Activated CD8-positive, alpha-beta memory T cell treated with anti-CD3 and anti-CD28 coated beads, Interleukin-2, amount 10 ng/mL, durations not matched to agents 7 days and 5 days (primary cell): ENCODE data around the gene CXXC5. TPM values are rescaled to one million over a fixed set of nuclear protein-coding genes. Genes with fewer than 3 reads are reported as not detected.
A peak's percentile ranks its signal among the peaks of the same experiment; 100 is the strongest.

Experiments used
- ATAC-seq: fragments of 150-1000 bp; cut with Tn5 transposase; one replicate; pipeline ENCODE4 v1.10.0; 2021; ENCODE audit warnings: moderate library complexity
- CTCF ChIA-PET: fragments of 350-600 bp; sonication (Branson Sonifier 250); formaldehyde crosslinking; loops from one replicate; lab custom pipeline; 2021; ENCODE audit warnings: antibody characterized with exemption; lab: Charles Lee
- DNase-seq: peaks from one replicate; pipeline ENCODE4 v3.0.0-alpha.2; 2020
- H3K27ac Mint-ChIP-seq: one replicate; pipeline ENCODE4 v1.8.0; 2021; ENCODE audit warnings: mild to moderate bottlenecking, mixed read lengths
- H3K27me3 Mint-ChIP-seq: one replicate; pipeline ENCODE4 v1.8.0; 2021; ENCODE audit warnings: mixed read lengths
- H3K36me3 Mint-ChIP-seq: one replicate; pipeline ENCODE4 v1.8.0; 2021; ENCODE audit warnings: mild to moderate bottlenecking, mixed read lengths
- H3K4me1 Mint-ChIP-seq: one replicate; pipeline ENCODE4 v1.8.0; 2021; ENCODE audit warnings: mixed read lengths
- H3K4me3 Mint-ChIP-seq: one replicate; pipeline ENCODE4 v1.8.0; 2021; ENCODE audit warnings: mild to moderate bottlenecking, moderate library complexity, mixed read lengths
- H3K9me3 Mint-ChIP-seq: one replicate; pipeline ENCODE4 v1.8.0; 2022; ENCODE audit warnings: low read depth, mixed read lengths
- total RNA-seq, 2 experiments: library from RNA; stranded (reverse); gene quantifications; one replicate each; pipeline ENCODE4 v1.2.3, GENCODE V29; 2021

Gene CXXC5
- total RNA-seq, 2 experiments from 2014 or later: 1.8 to 4.1 TPM

DNA sequence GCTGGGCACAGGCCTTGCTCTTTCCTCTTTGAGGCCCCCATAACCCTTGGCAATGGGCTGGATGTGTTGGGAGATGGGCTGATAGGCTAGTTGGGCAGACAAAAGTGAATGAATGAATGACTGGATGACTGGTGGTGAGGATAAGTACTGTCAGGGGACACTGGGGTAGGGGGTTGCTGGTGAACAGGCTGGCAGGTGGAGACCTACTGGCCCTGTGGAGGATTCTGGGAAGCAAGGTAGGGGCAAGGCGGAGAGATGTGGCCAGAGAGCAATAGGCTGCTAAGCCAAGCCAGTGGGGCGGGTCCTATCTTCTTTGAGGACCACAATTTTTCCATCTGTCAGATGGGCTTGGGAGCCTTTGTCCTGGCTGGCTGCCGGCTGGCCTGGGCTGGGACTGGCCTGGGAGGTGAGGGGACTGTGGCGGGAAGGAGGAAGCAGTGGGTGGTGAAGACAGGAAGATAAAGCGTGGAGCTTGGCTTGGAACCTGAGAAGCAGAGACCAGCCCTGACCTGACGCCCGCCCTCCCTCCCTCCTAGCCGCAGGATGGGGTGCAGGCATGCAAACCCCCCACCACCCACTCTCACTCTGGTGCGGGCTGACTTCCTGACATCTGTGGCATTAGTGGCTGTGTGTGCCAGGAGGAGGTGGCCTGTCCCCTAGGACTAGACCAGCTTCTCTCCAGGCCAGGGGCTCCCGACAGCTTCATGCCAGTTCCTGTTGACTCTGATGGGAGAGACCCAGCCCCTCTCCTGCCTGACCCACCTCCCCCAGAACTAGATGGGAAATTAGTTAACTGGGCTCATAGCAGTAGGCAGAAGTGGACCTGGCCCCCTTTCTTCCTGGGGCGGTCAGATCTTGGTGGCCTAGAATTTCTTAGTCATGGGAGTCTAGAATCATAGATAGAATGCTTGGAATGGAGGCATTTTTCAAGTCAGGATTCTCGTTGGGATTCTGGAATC lies 9.5 kb downstream of the CXXC5 start:
- ATAC-seq (no peak), DNase-seq (no peak)
- Mint-ChIP-seq H3K9me3 (no peaks in the 10 kb centered on the region), H3K36me3 (no peaks in the 10 kb centered on the region), H3K27me3 (peaks cover 4% of the 10 kb centered on the region), H3K4me1 (peaks cover 19% of the 10 kb centered on the region), H3K27ac (no peak overlapping the region), H3K4me3 (no peak overlapping the region)
- CTCF ChIA-PET: interaction anchor here (0.7 to 2.2 kb wide), 4 partner anchors 13 to 33 kb away, joined by 3 to 6 read pairs (median 3); no protein-coding TSS in a partner anchor

GRCh38 chr5:139658501-139658927 lies 10.4 kb downstream of the CXXC5 start:
- ATAC-seq (no peak), DNase-seq (no peak)
- Mint-ChIP-seq H3K36me3 (no peaks in the 10 kb centered on the region), H3K27ac (no peak overlapping the region), H3K27me3 (no peaks in the 10 kb centered on the region), H3K4me1 (peaks cover 11% of the 10 kb centered on the region), H3K4me3 (no peak overlapping the region), H3K9me3 (no peaks in the 10 kb centered on the region)
- CTCF ChIA-PET: interaction anchor here (0.7 to 2.2 kb wide), 4 partner anchors 14 to 32 kb away, joined by 3 to 6 read pairs (median 3); no protein-coding TSS in a partner anchor

DNA sequence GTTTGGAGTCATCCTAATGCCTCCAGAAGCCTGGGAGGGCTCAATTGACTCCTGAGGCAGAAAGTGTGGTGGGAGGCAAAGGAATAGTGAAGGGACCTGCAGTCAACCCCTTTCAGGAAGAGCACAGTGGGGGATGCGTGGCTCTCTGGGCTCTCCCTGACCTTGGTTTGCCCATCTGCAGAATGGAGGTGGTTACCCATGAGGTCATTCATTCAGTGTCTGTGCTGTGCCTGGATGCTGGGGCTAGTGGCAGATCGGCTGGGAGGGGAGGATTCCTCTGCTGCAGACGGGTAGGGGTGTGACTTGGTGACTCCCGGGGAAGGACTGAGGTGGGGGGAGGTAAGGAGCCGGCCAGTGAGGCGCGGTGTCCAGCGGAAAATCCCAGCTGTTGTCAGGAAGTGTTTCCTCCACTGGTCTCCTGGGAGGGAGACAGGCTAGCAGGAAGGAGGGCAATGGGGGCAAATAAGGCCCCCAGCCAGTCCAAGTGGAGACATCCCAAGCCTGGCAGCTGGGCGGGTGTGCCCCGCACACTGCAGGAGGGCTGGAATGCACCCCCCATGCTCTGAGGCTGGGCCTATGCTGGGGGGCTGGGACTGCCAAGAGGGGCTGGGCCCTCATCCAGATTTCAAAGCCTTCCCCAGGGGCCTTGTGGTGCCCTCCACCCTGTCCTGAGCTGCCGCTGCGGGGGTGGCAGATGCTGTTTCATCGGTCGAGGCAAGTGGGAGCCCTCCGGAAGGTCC lies 10.9 kb downstream of the CXXC5 start:
- H3K9me3 Mint-ChIP-seq: no peaks in the 10 kb centered on the region
- no peaks in the 10 kb centered on the region for H3K27me3 Mint-ChIP-seq
- no peak overlapping the region for H3K27ac Mint-ChIP-seq
- H3K4me1 Mint-ChIP-seq: peaks cover 9% of the 10 kb centered on the region
- H3K36me3 Mint-ChIP-seq: no peaks in the 10 kb centered on the region
- no peak overlapping the region for H3K4me3 Mint-ChIP-seq
- no peak for ATAC-seq
- CTCF ChIA-PET: interaction anchor here (0.7 to 2.2 kb wide), 4 partner anchors 24 to 106 kb away, joined by 3 to 6 read pairs (median 4); no protein-coding TSS in a partner anchor
- no peak for DNase-seq

DNA sequence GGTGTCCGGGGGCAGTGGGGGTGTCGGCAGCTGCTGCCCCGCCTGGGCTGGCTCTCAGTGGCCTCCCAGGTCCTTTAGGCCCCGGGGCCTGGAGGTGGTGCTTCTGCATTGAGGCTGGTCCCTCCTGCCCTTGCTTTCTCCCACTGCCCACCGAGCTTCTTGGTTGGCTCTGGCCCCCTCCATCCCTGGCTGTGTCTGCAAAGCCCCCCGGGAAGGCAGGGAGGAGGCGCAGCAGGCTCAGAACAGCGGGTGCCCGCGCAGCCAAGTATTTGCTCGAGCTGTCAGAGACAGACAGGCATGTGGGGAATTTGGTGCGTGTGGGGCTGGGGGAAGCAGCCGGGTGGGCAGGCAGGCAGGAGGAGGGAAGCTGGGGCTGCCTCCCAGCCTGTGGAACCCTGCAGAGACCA lies 11.5 kb downstream of the CXXC5 start:
- DNase-seq: no peak
- Mint-ChIP-seq H3K4me3 (no peak overlapping the region), H3K36me3 (no peaks in the 10 kb centered on the region), H3K4me1 (peaks cover 15% of the 10 kb centered on the region), H3K27ac (no peak overlapping the region), H3K27me3 (no peaks in the 10 kb centered on the region), H3K9me3 (no peaks in the 10 kb centered on the region)
- ATAC-seq: no peak
- CTCF ChIA-PET: interaction anchor here (1.0 to 2.1 kb wide), 2 partner anchors 24 to 106 kb away, joined by 5 read pairs; no protein-coding TSS in a partner anchor

DNA sequence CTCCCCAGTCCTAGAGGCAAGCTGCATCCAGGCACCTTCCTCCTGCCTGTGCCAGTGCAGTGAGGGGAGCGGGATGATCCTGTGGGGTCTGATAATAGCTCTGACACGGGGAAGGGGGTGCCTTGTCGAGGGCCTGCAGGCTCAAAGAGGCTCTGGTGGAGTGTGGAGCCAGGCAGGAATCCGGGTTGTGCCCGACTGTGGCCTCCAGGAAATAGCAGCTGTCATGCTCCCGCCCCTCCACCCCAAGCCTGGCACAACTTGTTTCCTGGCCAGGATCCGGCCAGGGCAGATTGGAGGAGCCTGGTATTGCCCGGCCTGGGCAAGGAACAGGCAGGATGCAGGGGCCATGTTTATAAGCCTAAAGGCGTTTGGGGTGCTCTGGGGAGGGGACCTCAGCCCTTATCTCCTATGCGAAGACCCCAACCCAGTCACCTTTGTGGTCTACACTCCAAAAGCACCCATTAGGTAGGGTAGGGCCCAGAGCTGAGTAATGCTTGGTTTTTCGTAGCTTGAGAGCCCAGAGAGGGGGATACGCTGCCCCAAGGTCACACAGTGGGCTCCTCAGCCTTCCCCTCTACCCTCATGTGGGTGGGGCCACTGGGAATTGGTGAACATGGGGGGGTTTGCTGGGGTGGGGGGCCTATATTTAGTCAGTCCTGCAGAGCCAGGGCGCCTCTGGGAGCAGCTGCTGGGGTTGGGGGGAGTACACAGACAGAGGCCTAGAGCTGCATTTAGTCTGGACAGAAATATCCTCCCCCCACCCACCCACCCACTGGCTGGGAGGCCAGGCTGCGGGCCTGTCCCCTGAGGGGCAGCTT lies 12.2 kb downstream of the CXXC5 start:
- no peak overlapping the region for H3K27ac Mint-ChIP-seq
- no peak for ATAC-seq

DNA sequence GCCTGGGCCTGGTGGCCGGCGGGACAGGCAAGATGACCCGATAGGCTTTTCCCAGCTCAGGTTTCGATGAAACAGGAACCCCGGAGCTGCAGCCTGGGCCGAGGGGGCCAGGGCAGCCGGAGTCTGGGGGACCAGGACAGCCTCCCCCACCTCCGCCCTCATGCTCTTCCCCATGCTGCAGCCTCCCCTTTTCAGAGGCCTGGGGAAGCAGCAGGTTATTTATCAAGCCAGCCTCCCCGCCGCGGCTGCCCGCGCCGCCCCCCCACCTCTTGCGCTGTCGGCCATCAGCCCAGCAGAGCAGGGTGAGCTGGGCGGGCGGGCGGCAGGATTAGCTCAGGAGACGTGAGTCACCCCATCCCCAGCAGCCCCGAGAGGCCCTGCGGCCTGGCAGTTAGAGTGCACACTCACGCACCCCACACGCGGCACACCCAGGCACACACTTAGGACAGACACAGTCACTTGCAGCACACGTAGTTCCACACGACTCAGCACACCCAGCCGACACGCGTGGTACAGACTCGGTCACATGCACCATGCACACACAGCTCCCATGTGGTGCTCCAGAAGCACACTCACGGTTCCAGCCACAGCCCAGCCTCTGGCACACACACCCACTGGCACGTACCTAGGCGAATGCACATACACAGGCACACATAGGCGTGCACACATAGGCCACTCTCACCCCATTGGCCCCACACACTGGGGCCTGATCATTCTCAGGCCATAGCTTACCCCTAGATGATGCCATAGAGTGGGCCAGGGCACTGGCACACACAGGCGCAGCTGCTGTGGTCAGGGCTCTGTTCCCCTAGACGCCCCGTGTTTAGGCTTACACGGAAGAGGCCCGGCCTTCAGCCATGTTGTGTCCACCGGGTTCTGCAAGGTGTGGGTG lies 13.0 kb downstream of the CXXC5 start:
- H3K9me3 Mint-ChIP-seq: no peaks in the 10 kb centered on the region
- no peak overlapping the region for H3K27ac Mint-ChIP-seq
- H3K36me3 Mint-ChIP-seq: no peaks in the 10 kb centered on the region
- no peaks in the 10 kb centered on the region for H3K27me3 Mint-ChIP-seq
- peaks cover 15% of the 10 kb centered on the region for H3K4me1 Mint-ChIP-seq
- no peak overlapping the region for H3K4me3 Mint-ChIP-seq
- CTCF ChIA-PET: interaction anchor here (1.2 to 2.1 kb wide), 3 partner anchors 9 to 104 kb away, joined by 3 to 5 read pairs (median 3); no protein-coding TSS in a partner anchor
- DNase-seq (no peak), ATAC-seq (peak; percentile 43)

More for the DNA sequence above, 12.2 kb downstream of the CXXC5 start:
- no peak for DNase-seq
- Mint-ChIP-seq H3K4me1 (peaks cover 15% of the 10 kb centered on the region), H3K27me3 (no peaks in the 10 kb centered on the region), H3K4me3 (no peak overlapping the region), H3K9me3 (no peaks in the 10 kb centered on the region), H3K36me3 (no peaks in the 10 kb centered on the region)
- CTCF ChIA-PET: interaction anchor here (1.0 to 2.1 kb wide), 3 partner anchors 10 to 105 kb away, joined by 3 to 5 read pairs (median 5); no protein-coding TSS in a partner anchor

DNA sequence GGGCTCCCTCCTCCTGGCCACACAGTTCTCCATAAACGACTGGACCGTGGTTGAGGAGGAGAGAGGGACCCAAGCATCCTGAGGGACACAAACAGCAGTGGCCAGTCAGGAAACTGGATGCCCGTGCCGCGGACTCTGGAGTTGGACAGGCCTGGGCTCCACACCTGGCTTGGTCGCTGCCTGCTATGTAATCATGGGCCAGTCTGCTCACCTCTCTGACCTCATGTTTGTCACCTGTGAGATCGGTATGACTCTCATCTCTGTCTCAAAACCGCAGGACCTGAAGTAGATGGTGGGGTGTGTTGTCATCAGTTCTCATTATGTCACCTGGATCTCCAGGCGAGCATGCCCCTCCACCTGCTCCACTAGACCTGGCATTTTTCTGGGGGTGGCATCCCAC lies 14.5 kb downstream of the CXXC5 start:
- H3K4me1 Mint-ChIP-seq: peaks cover 24% of the 10 kb centered on the region
- no peaks in the 10 kb centered on the region for H3K9me3 Mint-ChIP-seq
- H3K36me3 Mint-ChIP-seq: no peaks in the 10 kb centered on the region
- DNase-seq (no peak), ATAC-seq (no peak)
- H3K4me3 Mint-ChIP-seq: no peak overlapping the region
- H3K27me3 Mint-ChIP-seq: no peaks in the 10 kb centered on the region
- no peak overlapping the region for H3K27ac Mint-ChIP-seq
- CTCF ChIA-PET: interaction anchor here (1.2 kb wide), 1 partner anchor 9 kb away, joined by 3 read pairs; no protein-coding TSS in a partner anchor

- no peak overlapping the region for H3K27ac Mint-ChIP-seq
- peaks cover 23% of the 10 kb centered on the region for H3K4me1 Mint-ChIP-seq
- H3K4me3 Mint-ChIP-seq: no peak overlapping the region
- H3K9me3 Mint-ChIP-seq: no peaks in the 10 kb centered on the region
- no peaks in the 10 kb centered on the region for H3K36me3 Mint-ChIP-seq
- no peaks in the 10 kb centered on the region for H3K27me3 Mint-ChIP-seq
- no peak for ATAC-seq
- DNase-seq: no peak
- CTCF ChIA-PET: no interaction called here
Observed at GRCh38 chr5:139663207-139664085, 15.3 kb downstream of the CXXC5 start.

GRCh38 chr5:139664086-139664693 lies 16.0 kb downstream of the CXXC5 start:
- peaks cover 29% of the 10 kb centered on the region for H3K4me1 Mint-ChIP-seq
- no peak overlapping the region for H3K4me3 Mint-ChIP-seq
- no peaks in the 10 kb centered on the region for H3K36me3 Mint-ChIP-seq
- DNase-seq: no peak
- H3K27ac Mint-ChIP-seq: no peak overlapping the region
- H3K9me3 Mint-ChIP-seq: no peaks in the 10 kb centered on the region
- no peaks in the 10 kb centered on the region for H3K27me3 Mint-ChIP-seq
- CTCF ChIA-PET: interaction anchor here (1.1 to 1.4 kb wide), 2 partner anchors 10 to 101 kb away, joined by 3 read pairs; no protein-coding TSS in a partner anchor
- ATAC-seq: no peak

- no peak for DNase-seq
- Mint-ChIP-seq H3K27me3 (no peaks in the 10 kb centered on the region), H3K9me3 (no peaks in the 10 kb centered on the region), H3K4me3 (no peak overlapping the region), H3K4me1 (peaks cover 34% of the 10 kb centered on the region), H3K27ac (no peak overlapping the region), H3K36me3 (no peaks in the 10 kb centered on the region)
- CTCF ChIA-PET: interaction anchor here (1.1 to 1.4 kb wide), 2 partner anchors 11 to 100 kb away, joined by 3 read pairs; no protein-coding TSS in a partner anchor
- no peak for ATAC-seq
Observed at GRCh38 chr5:139664727-139665351, 16.7 kb downstream of the CXXC5 start.
